Activated CD8-positive, alpha-beta memory T cell treated with anti-CD3 and anti-CD28 coated beads for 4 hours (primary cell): ENCODE results near the gene EIF1B.
A peak's percentile ranks its signal among the peaks of the same experiment; 100 is the strongest.

Source experiments
- DNase-seq, 2 donors: peaks; one replicate each; pipeline ENCODE4 v3.0.0-alpha.2; 2020; ENCODE audit warnings: low read depth in 2 of 2

Gene EIF1B

DNA sequence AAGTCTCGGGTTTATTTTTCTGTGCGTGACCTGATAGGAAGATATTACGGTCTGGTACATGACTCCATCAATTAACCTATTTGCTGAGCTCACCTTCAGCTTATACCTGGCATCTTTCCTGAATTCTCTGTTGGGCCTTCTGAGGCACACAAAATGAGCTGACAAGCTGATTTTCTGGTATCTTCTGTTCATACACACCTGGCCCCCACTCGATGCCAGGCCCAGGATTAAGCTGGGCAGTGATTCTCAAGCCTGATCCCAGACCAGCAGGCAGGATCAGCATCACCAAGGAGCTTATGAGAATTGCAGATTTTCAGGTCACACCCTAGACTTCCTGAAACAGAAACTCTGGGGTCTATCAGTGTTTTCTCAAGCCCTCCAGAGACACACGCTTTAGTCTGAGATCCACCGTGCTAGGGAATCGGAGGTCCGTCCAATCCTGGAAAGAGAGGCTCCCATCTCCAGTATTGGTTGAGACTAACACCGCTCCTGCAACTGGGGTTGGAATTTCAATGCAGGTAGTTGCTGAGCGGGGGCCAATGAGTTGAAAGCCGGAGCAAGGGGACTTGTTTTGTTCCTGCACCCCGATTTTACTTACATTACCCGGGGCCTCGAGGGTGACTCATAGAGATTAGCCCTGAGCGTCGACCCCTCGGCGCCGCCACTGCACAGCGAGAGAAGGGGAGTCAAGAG is 636 bp upstream of the EIF1B start:
- DNase-seq, result no peak

DNA sequence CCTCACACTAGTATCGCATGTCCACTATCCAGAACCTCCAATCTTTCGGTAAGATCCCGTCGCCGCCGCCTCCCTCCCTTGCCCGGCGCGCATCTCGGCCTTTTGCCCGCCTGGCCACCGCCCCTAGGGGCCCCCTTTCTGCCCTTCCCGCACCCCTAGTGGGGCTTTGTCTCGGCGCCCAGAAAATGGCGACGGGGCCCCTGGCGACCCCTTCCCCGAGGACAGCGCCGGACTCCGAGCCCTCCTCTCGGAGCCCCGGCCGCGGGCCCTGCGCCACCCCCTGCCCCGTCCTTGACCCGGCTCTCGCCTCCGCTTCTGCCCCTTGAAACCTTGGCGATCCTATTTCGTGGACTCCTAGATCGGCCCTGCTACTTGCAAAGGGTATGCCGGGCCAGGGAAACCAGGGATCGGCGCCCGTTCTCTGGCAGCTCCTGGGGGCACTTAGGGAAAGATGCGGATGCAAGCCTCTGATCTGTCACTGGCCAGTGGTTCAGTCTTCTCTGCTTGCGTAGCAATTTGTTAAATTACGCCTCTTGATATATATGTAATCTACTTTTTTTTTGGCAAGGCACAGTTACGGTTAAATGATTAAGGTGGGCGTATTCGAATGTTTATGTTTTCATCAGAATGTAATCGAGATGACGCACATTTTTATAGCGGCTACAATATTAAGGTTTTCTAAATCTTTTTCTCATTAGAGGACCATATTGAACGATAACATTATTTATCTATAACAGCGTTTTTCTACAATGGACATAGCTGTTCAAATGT is 603 bp downstream of the EIF1B start:
- no peak for DNase-seq

DNA sequence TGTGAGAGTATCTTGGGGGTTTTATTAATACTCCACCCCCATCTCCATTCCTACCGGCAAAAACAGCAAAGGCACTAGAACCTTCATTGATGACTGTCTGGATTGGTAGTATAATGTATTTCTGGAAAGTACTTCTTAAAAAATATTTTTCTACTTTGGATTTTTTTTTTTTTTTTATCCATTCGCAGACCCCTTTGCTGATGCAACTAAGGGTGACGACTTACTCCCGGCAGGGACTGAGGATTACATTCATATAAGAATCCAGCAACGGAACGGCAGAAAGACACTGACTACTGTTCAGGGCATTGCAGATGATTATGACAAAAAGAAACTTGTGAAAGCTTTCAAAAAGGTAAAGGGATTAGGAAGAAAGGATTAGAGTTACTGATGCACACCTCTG is 1.2 kb downstream of the EIF1B start:
- no peak for DNase-seq

DNA sequence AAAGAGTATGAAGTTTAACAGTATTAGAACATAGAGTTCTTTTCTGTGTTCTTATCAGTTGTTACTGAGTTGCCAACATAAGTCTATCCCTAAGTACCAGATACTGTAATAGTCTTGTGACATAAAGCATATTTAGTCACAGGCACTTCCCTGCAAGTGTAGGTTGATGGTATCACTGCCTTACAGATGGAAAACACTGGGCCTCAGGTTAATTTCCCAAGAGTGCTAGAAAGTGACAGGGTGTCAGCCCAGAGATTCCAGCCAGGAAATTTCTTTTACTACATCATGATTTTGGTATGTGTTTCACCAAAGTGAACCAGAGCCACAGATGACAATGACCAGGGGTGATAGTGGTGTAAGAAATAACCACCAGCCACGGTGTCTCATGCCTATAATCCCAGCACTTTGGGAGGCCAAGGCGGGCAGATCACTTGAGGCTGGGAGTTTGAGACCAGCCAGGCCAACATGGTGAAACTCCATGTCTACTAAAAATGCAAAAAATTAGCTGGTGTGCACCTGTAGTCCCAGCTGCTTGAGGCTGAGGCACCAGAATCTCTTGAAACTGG is 3.2 kb downstream of the EIF1B start:
- no peak for DNase-seq

DNA sequence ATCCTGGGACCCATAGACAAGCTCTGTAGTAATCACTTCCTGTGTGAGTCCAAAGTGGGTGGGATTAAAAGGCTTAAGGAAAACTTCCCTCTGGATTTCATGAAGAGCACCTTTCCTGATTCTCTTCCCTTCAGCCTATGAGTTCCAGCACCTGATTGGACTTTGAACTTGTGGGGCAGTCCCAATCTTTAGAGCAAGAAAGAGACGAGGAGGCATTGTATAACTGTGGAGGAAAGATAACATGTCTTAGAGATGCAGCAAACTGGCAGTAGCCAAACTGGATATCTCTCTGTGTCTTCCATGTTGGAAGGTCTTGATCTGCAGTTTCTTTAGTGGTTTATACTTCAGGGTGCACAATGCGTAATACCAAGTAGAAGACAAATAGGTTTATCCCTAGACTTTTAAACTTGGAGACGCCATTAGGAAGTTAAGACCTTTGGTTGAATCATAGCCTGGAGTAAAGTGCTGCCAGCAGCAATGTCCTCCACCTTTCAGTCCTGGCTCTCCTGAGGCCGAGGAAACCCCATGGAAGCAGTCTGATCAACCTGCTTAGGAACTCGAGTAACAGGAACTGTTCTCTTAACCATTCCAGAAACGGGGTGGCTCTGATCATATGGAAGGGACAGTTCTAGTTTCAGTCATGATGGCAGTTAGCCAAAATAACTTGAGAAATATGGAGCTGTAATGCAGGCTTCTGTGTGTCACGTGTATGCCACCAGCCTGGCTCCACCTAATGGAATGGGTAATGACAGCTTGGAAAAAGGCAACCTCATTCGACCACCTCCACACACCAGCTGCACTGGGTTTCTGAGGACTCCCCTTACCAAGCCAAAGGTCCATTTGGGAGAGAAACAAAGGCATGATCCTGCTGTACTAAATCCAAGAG is 4.7 kb downstream of the EIF1B start:
- DNase-seq, result no peak

DNA sequence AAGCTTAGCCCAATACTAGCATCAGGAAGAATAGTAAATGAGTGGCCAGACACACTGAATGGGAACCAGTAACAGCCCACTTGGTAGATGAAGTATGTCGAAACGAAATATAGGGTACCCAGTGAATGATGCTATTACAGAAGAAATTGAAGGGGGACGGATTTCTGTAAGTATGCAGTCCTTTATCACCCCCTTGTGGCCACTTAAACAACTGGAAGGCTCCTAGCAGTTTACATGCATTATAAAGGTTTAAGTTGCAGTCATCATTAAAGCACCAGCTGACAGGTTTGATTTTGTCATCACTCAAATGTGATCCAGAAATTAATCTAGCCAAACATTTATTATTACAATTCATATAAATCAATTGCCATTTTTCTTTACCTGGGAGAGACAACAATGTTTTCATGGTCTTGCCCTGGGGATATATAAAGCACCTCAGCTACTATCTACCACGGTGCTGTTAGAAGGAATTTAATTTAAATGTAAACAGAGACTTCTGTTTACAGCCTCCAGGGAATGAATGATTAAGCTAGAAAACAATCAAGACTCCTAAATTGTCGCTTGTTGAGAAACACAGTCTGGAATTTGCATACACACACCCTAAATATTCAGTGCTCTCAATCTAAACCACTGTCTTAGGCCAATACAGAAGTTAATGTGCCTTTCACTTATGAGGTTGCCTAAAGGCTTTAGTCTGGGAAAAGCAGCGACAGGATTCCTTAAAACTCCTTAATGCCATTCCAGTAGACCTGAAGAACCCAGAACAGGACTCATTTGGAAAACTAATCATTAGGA is 7.8 kb downstream of the EIF1B start:
- peak in 1 of 2 donors; percentile 16 for DNase-seq

DNA sequence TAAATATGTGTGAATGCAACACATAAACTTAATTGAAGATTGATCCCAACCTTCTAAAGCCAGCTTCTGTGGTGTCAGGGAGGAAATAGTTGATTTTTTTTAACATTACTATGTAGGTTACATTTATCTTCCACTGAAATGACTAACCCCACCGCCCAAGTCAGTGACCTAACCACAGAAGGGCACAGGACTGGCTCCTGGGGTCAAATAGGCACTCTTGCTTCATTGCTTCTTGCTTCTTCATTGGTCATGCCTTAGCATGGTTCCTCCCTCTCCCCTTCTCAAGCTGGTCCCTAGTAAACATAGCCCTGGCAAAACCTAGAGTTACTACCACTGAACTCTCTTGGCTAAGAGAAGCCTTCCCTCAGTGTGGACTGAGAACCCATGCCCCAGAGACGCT is 12.3 kb downstream of the EIF1B start:
- no peak for DNase-seq

DNA sequence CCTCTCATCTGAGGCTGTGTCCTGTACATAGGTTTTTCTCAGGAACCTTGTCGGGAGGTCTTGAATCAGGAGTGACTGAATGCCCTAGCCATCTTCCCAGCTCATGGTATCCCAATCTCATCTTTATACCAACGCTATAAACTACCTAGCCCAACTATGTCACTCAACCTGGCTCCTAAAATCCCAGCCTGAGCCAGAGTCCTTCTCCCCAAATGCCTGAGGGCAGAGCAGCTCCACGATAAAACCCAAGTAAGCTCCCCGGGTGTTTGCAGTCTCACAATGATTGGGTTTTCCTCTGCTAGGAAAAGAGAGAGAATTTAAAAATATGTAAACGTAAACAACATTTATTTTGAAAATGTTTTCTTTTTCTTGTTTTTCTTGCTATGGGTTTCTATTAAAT is 14.4 kb downstream of the EIF1B start:
- no peak for DNase-seq

DNA sequence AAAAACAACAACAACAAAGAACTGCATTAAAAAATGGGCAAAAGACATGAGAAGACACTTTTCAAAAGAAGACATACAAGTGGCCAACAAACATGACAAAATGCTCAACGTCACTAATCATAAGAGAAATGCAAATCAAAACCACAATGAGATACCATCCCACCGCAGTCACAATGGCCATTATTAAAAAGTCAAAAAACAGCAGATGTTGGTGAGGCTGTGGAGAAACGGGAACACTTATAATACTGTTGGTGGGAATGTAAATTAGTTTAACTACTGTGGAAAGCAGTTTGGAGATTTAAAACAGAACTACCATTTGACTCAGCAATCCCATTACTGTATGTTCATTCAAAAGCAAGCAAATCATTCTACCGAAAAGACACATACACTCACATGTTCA is 15.1 kb downstream of the EIF1B start:
- DNase-seq, result no peak

DNA sequence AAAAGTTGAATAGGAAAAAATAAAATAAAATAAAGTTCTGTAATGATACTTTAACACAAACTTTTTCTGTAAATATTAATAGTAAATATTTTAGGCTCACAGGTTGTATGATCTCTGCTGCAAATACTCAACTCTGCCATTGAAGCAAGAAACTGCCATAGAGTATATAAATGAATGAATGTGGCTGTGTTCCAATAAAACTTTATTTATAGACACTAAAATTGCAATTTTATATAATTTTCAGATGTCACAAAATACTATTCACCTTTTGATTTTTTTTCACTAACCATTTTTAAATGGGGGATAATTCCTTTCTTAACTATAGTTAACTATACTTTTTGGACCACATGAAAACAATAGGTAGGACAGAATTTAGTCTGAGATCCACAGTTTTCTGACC is 16.0 kb downstream of the EIF1B start:
- DNase-seq, result no peak

DNA sequence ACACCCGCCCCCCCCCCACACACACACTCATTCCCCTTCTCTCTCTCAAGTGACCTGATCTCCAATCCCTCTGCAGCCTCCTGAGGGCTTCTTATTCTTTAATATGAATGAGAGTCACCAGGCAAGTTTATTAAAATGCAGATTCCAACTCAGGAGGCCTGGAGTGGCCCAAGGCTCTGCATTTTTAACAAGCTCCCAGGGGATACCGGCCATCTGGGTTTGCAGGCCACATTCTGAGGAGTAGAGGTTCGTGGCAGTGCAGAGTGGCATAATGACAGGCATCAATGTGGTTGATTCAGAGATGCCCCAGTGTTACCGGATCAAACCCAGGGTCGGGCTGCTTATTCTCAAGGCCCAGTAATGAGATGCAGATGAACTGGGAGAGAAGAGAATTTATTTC is 18.9 kb downstream of the EIF1B start:
- DNase-seq, result no peak

DNA sequence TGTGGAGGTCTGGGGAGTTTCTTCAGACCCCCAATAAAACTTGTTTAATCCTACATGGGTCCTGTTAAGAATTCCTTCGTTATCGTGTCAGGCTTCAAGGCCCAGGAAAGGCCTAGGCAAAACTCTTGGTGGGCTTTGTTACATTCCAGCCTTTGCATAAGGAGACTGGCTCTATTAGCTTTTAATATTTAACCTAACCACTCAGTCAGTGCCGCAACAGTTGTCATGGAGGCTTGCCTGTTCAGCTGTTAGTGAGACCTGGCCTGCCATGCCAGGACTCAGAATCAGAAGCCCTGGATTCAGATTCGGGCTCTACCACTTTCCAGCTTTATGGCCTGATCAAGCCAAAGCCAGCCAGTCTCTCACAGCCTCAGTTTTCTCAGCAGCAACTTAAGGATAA is 19.6 kb downstream of the EIF1B start:
- DNase-seq, result no peak

DNA sequence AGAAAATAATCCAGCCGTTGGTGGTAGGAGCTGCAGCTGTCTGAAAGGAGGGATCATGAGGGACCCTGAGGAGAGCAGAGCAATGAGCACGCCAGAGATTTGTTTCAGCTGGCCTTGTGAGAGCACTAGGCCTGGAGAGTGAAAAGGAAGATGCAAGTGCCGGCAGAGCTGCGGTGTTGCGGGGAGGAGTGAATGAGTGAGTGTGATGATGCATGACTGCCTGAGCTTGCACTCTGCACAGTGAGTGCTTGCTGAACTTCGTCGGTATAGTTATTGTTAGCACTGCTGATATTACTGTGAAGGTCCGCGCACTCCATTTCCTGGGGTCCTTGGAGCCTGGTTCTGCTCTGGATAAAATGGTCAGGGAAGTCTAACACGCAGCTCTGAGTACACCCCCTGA is 23.2 kb downstream of the EIF1B start:
- no peak for DNase-seq

DNA sequence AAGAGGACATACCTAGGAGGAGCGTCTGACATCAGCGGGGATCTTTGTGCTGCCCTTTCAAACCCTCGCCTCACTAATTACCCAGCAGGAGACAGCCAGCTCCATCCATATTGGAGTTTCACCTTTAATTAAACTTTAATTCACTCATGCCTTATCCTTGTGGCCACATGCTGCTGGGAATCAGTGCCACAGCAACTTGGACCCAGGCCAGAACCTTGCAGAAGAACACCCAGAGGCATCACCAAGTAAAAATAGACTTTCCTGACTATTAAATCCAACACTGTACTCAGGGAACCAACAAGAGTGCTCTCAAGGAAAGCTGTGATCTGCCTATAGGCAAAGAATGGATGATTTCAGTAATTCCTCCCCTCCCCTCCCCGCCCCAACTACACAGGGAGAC is 23.9 kb downstream of the EIF1B start:
- no peak for DNase-seq

DNA sequence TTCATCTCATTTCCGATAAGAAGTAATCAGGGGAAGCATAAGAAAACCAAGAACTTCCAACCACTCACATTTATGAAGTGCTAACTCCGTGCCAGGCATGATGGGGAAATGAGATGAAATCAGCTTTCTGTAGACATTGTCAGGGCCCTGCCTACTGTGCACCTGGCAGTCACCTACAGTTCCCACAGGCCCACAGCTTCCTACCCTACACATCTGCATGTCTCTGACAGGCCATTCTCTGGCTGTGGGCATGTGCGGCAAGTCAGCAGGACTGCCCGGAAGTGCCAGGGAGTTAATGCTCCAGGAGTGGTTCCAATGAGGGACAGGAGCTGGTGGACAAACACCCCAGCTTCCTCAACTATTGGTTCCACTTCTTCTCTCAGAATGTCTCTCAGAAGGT is 24.3 kb downstream of the EIF1B start:
- DNase-seq, result no peak

DNA sequence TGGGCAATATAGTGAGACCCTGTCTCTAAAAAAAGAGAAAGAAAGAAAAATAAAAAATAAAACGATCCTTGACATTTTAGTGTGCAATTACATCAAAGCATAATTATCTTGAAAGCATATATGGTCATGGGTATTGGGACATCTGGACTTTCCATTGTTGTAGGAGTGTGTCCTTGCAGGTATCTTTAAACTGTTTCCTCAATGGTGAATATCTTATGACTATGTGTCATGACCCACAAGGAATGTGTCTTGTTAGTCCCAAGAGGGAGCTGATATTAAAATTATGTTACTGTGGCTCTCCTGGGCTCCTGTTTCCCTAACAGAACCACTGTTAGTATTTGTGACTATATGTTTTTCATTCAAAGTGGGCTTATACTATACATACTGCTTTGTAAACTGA is 26.6 kb downstream of the EIF1B start:
- DNase-seq, result no peak

DNA sequence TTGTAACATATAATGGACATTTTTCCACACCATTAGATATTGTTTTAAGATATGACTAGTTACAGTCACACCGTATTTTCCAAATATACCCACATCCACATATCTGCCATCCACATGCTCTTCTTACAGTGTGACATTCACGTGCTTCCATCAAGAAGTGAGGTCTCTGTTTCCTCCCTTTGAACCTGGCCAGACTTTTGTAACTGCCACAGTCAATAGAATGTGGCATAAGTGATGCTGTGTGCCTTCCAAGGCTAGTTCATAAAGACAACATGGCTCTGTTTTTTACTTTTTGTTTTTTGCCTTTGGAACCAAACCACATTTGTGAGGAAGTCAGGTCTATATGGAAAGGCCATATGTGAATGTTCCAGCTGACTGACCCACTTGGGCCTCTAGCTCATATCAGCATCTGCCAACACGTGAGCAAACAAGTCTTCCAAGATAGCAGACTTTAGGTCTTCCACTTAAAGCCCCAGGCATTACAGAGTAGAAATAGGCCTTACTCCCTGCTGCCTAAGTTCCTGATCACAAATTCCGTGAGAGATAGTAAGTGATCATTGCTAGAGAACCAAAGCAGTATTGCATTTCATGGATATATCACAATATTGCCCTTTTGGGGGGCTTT is 27.1 kb downstream of the EIF1B start:
- no peak for DNase-seq

DNA sequence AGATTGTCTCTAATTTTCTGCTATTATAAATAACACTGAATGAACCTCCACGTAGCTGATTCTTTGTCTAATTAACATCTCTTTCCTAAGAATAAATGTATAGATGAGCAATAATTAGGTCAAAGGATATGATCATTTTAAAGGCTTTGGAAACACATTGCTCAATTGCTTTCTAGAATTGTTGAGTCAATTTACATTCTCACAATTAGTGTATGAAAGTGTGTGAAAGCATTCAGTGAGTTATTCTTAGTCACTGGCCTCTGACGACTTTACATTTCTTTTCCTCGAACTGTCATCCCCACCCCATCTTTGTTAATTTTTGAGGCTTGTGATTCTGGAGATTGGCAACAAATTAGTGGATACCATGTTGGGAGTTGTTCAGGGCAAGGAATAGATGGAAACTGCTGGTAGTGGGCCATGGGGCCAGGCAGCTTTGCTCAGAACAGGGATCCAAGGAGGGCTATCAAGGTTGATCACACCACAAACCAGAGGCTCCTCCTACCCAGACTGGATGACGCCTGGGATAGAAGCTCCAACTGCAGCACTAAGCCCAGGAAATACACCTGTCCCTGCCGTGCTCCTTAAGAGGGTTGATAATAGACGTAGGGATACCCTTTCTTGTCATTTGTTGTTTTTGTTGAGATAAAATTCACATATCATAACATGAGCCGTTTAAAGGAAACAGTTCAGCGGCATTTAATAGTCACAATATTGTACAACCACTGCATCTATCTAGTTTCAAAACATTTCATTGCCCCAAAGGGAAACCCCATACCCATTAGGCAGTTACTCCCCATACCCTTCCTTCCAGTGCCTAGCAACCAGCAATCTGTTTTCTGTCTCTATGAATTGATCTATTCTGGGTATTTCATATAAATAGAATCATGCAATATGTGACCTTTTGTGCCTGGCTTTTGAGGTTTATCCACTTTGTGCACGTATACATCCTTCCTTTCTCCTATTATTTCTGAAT is 27.9 kb downstream of the EIF1B start:
- DNase-seq, result no peak

DNA sequence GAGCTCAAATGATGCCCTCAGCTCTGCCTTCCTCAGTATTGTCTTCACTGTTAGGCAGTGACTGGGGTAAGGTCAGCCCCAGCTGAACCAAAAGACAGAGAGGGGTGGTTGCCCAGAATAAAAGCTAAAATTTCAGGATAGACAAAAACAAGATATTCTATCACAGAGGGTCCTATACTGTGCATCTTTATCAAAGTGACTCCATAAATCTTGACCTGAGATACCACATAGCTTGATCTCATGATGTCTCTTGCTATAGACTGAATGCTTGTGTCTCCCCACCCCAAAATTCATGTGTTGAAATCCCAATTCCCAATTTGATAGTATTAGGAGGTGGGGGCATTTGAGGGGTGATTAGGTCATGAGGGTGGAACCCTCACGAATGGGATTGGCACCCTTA is 30.4 kb downstream of the EIF1B start:
- DNase-seq, result no peak
